GM21717 (cell line): Measurements from ENCODE around the gene CDH4.
"Not testable (repeated sequence)": the region's sequence is repeated elsewhere in the genome, so short reads cannot be mapped to it uniquely, and the experiment has no call there.

Experiments used
- ATAC-seq: cut with Tn5 transposase; IDR thresholded peaks from one replicate; pipeline ENCODE4 v1.9.1; 2021; ENCODE audit warnings: mild to moderate bottlenecking, moderate library complexity; ENCODE audit not compliant: unreplicated experiment

CDH4 gene

DNA sequence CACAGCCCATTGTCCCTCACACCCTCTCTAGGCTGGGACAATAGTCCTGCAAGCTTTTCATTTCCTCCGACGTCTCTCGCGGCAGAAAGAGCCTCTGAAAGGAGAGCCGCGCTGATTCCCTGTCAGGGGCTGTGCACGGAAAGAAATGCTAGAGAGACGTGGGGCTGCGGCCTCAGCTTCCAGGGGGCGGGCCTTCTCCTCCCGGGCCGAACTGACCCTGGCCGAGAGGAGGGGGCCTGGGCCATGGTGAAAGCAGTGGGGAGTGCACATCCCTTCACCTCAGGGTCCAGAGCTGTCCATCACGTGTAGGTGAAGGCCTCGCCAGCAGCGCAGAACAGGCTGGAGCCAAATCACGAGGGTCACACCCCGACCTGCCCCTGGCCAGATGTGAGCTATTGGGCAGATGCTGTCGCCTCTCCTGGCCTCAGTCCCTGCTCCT is 593.2 kb downstream of the CDH4 start:
- no peak for ATAC-seq

- no peak for ATAC-seq
Observed at GRCh38 chr20:61846074-61846473, 594.0 kb downstream of the CDH4 start.

DNA sequence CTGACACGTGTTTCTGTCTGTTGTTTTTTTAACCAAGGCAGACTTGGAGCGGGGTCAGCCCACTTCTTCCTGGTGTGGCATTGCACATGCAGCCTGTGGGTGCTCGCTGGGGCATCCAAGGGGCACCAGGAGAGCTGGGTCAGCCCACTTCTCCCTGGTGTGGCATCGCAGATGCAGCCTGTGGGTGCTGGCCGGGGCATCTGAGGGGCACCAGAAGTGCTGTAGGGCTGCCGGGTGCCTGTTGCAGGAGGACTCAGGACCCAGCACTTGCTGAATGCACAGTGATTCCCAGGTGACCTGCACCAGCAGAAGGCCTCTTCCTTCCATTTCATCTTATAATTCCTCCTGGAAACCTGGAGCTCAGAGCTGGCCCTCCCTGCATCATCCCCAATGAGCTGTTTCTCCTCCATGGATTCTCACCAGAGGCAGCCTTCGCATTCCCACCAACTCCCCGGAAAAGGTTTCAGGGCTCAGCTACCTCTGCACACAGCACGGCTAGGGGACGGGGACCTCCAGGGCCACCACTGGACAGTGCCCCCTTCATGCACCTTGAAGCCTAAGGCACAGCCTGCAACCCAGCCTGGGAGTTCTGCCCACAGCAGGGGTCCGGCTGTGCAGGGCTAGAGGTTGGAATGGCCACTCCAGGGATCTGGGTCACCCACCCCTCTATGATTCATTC is 594.8 kb downstream of the CDH4 start:
- no peak for ATAC-seq

- ATAC-seq, result no peak
Observed at GRCh38 chr20:61847420-61847748, 595.3 kb downstream of the CDH4 start.

GRCh38 chr20:61847986-61848385 is 595.9 kb downstream of the CDH4 start:
- ATAC-seq, result no peak

GRCh38 chr20:61848851-61849250 is 596.8 kb downstream of the CDH4 start:
- no peak for ATAC-seq

GRCh38 chr20:61849376-61849775 is 597.3 kb downstream of the CDH4 start:
- ATAC-seq, result no peak

- no peak for ATAC-seq
Observed at GRCh38 chr20:61849822-61850221, 597.8 kb downstream of the CDH4 start.

GRCh38 chr20:61850457-61850856 is 598.4 kb downstream of the CDH4 start:
- no peak for ATAC-seq

DNA sequence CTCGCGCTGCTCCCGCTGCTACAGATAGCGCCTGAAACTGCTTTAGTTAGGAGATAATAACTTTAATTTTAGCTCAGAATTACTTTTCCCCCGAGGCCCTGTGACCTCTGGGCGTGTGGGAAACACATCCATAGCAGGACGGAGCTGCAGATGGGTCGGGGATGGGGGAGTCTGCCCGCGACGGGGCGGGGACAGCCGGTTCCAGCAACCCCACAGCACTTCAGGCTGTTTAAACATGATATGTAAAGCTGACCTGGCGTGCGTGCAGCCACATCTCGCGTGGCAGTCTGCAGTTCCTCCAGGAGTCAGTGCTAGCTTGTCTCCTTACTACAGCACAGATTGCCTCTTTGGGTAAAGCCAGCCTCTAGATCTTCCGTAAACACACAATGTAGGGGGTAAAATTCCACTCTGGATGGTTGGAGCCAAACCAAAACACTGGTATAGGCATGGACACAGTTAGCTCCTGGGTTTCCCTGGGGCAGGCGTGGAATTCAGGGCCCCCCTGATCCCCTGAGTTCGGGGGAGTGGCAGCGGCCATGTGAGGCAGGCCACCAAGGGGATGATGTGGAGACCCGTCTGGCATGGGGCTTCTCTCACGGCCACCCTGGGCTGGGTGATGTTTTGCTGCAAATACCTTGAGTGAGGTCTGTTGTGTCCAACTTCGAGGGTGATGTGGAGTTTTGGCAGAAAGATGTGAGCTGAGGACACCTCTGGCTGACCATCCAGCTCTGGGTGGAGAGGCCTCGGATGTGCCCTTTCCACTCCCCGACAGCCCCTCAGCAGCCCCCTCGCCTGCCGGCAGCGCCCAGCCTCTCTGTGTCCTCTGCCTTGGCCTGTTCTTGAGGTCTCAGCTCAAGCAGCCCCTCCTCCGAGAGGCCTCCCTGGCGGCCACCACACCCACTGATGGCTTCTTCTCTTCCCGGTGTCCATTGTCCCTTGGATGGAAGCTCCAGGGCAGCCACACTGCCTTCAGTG is 599.2 kb downstream of the CDH4 start:
- ATAC-seq, result no peak

DNA sequence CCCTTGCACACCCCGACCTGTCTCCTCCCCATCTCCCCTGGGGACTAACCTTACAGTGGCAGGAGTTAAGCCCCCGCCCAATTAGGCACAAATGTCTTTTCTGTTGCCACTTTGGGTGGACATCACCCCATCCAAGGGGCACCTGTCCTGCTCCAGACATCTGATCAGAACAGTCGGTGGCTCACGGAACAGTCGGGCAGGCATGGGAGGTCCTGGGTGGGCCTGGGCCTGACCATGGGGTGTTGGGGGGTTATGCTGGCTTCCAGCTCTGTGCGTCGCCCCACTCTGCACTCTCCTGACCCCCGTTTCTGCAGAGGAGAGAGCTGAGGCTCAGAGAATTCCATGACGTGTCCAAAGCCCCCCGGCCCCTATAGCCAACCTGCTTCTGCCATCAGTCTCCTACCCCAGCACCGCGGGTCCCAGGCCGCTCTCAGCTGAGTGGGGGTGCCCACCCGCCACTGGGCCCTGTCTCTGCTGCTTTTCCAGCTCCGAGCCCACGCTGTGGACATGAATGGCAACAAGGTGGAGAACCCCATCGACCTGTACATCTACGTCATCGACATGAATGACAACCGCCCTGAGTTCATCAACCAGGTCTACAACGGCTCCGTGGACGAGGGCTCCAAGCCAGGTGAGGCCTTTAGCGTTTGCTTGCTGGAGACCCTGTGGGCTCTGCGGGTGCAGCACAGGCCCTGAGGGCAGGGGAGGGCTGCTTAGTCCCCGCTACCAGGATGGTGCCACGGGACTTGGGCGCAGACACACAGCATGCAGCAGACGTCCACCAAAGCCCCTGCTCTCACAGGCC is 600.4 kb downstream of the CDH4 start:
- ATAC-seq, result no peak

DNA sequence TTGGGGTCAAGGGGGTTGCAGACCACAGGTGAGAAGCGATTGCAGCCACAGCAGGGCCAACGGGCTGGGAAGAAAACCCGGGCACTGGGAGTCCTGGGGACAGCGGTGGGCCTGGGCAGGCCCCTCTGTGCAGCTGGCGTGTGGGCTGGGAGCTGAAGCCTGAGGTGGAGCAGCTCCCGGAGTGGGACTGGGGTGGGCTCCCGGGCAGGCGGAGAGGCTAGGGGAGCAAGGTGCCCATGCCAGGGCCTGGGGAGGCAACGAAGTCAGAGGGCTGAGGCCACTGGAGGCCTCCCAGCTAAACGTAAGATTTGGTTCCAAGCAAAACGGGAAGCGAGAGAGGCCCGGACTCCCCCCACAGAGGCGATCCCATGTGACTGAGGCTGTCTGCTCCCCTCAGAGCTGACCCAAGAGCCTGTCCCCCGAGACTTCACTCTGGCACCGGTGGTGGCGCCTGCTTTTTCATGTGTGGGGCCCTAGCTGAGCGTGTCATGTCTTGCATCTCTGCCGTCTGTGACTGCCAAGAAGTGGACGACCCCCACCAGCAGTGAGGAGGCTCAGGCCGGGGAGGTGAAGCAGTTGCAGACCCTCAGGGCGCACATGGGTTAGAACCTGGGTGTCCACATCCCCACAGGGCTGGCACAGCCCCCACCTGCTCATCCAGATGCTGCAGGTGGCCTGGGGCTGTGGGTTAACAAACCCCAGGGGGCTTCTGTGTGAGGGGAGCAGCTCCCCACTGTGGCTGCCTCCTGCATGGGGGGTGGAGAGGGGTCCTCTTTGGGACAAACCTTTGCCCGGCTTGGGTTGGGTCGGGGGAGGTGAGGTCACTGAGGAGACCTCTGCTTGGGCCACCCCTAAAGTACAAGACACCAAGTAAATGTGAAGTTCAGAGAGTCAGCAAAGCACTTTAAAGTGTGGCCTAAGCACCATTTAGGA is 601.3 kb downstream of the CDH4 start:
- no peak for ATAC-seq

DNA sequence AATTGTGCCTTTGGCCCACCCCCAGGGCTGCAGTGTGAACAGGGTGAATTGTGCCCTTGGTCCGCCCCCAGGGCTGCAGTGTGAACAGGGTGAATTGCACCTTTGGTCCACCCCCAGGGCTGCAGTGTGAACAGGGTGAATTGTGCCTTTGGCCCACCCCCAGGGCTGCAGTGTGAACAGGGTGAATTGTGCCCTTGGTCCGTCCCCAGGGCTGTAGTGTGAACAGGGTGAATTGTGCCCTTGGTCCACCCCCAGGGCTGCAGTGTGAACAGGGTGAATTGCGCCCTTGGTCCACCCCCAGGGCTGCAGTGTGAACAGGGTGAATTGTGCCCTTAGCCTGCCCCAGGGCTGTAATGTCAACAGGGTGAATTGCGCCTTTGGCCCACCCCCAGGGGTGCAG is 602.5 kb downstream of the CDH4 start:
- ATAC-seq, result not testable (repeated sequence)

- ATAC-seq, result no peak
Observed at GRCh38 chr20:61855286-61855685, 603.2 kb downstream of the CDH4 start.

DNA sequence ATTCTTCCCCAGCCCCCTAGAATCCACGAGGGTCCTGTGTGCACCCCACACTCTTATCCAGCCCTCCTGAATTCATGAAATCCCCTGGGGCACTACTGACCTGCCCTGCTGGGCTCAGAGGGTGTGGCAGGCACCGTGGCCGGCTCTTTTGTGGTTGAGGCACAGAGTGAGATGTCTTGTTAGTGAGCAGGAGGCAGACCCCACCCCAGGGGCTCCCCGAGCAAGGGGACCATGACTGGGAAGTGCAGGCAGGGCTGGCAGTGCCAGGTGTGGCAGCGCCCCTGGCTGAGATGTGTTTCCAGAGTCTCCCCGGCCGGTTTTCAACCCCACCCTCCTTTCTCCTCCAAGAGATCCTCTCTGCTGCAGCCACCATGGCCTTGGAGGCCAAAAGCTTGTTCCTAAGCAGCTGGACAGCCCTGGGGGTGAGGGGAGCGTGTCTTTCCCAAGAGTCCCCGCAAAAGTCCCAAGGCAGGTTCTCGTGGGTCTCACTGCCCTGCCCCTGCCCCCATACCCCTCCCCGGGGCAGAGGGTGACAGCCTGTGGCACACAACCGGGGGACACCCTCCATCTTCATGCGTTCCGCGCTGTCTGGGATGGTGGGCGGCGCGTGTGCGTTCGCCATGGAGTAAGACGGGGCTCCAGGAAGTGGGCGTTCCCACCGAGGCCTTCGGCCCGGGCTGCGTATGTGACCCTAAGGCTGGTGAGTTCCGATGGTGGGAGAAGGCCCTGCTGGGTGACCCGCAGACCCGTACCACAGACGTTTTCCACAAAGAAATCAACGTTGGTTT is 604.8 kb downstream of the CDH4 start:
- ATAC-seq, result no peak

DNA sequence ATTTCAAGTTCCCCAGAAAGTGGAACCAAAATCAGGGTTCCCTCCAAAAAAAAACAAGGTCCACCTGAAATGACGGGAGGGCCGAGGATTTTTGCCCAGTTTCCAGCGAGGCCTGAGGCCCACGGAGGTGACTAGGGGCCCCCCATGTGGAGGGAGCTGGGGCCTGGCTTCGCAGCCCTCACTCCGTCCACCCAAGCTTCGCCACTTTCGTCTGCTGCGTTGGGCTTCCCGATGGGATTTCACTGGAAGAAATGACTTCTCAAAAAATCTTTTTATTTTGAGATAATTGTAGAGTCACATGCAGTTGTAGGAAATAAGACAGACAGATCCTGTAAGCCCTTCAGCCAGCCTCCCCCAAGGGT is 605.3 kb downstream of the CDH4 start:
- ATAC-seq, result no peak

- ATAC-seq, result no peak
Observed at GRCh38 chr20:61857884-61858283, 605.8 kb downstream of the CDH4 start.

DNA sequence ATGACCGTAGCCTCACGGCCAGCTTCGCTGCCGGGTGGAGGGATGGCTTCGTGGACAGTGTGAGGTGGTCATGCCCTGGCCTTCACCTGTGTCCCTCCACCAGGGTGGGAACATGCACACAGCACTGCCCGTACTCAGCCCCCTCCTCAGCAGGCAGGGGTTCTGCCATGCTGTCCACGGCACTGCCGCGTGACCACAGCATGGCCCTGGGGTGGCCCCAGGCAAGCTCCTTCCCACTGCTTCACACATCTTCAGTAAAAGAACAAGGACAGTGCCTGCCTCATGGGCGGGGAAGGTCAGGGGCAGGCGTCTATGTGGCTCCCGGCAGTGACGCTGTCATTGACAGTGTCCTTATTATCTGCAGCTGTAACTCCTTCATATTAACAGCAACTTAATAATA is 607.7 kb downstream of the CDH4 start:
- no peak for ATAC-seq

GRCh38 chr20:61860260-61860987 is 608.4 kb downstream of the CDH4 start:
- no peak for ATAC-seq
